HG02852 (cell line): ENCODE data around the gene YBX3.

Source experiments
- ATAC-seq: cut with Tn5 transposase; IDR thresholded peaks from one replicate; pipeline ENCODE4 v1.9.1; 2021; ENCODE audit warnings: mild to moderate bottlenecking, moderate library complexity; ENCODE audit not compliant: unreplicated experiment

Gene YBX3

DNA sequence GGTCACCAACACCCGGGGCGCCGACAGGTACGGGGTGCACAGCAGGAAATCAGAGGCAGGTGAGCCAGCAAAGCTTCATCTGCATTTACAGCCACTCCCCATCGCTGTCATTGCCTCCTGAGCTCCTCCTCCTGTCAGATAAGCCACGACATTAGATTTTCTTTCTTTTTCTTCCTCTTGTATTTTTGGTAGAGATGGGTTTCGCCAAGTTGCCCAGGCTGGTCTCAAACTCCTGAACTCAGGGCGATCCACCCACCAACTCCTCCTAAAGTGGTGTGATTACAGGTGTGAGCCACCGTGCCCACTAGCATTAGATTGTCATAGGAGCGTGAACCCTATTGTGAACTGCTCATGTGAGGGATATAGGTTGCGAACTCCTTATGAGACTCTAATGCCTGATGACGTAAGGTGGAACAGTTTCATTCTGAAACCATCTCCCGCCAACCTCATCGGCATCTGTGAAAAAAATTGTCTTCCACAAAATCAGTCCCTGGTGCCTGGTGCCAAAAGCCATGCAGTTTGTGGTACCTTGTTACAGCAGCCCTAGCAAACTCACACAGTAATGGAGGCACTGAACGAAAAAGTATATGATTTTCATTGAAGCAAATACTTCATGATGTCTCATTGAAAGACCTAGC, 50.8 kb downstream of the YBX3 start:
- ATAC-seq = no peak

DNA sequence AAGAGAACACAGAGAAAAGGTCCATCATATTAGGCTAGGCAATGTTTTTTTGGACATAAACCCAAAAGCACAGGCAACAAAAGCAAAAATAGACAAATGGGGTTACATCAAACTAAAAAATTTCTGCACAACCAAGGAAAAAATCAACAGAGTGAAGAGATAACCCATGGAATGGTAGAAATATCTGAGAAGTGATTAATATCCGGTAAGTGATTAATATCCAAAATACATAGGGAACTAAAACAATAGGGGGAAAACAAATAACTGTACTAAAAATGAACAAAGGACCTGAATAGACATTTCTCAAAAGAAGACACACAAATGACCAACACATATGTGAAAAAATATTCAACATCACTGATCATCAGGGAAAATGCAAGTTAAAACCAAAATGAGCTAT, 53.6 kb downstream of the YBX3 start:
- ATAC-seq = no peak

DNA sequence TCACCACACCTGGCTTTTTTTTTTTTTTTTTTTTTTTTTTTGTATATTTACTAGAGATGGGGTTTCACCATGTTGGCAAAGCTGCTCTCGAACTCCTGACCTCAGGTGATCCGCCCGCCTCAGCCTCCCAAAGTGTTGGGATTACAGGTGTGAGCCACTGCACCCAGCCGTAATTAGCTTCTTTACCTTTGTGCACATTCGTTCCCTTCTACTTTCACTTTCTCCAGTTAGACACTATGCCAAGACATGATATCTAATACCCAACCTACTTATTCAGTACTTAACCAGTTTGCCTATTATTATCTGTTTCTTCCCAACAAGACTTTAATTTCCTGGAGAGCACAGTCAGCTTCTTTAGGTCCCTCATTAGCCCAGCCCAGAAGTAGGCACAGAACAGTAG, 54.6 kb downstream of the YBX3 start:
- no peak for ATAC-seq

DNA sequence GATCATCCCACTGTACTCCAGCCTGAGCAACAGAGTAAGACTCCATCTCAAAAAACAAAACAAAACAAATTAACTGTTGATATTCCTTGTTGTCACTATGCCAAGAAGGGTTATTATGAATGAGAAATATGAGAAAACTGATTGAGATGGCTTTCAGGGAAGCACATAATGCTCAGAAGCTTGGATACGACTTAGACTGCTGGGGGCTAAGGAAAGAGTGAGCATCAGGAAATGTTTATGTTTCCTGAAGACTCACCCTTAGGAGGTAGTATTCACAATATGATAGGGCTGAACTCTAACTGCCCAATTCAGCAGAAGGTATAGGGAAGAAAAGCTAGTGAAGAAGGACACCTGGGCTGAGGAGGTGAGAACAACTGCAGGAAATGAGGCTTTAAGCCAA, 55.5 kb downstream of the YBX3 start:
- no peak for ATAC-seq

DNA sequence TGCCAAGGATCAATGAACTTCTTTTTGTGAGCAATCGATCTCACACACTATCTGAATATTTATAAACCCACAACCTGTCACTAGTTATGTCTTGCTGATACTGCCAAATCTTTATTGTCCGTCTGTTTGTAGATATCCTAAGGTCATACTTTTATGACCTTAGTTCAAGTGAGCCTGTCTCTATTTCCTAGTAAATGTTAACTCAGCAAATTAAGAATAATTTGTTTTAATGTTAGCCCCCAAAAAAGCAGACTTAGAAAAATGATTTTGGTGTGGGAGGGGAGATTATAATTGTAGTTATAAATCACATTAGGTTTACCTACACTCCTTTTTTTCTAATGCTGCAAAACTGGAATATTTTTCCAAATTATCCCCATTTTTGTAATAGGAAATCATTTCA, 58.6 kb downstream of the YBX3 start:
- no peak for ATAC-seq

DNA sequence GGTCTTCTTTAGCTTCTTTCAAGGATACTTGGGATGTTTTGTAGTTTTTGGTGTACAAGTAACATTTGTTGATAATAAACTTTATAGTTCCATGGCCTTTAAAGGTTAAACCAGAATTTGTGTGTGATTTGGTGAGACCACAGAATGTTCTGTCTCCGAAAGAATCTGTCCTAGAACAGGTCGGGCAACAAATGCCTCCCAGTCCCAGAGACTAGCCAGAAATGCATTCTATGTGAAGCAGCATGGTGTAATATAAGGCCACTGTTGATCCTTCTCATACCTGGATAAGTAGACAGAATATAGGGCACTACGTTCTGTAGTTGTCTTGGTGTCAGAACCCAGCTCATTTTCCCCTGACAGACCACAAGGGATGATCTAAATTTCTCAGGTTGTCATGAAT, 59.3 kb downstream of the YBX3 start:
- no peak for ATAC-seq

DNA sequence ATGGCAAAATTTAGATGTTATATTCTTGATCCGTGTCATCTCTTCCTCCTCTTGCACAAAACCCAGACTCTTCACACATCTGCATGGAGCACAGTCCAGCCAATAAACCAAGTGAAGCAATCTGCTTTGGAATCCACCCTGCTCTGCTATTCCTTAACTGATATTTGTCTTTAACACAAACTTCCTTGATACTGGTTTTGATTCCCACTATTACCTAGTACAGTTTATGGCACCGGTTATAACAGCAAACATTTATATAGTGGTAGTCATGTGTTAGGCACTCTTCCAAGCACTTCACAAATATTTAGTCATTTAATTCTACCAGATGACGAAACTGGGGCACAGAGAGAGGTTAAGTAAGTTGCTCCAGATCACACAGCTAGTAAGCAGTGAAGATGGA, 61.8 kb downstream of the YBX3 start:
- ATAC-seq = no peak

DNA sequence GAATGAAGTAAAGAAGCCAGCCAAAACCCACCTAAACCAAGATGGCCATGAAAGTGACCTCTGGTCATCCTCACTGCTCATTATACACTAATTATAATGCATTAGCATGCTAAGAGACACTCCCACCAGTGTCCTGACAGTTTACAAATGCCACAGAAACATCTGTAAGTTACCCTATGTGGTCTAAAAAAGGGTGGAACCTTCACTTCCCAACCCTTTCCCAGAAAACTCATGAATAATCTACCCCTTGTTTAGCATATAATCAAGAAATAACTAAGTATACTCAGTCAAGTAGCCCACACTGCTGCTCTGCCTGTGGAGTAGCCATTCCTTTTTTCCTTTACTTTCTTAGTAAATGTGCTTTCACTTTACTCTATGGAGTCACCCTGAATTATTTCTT, 69.1 kb downstream of the YBX3 start:
- ATAC-seq = no peak

DNA sequence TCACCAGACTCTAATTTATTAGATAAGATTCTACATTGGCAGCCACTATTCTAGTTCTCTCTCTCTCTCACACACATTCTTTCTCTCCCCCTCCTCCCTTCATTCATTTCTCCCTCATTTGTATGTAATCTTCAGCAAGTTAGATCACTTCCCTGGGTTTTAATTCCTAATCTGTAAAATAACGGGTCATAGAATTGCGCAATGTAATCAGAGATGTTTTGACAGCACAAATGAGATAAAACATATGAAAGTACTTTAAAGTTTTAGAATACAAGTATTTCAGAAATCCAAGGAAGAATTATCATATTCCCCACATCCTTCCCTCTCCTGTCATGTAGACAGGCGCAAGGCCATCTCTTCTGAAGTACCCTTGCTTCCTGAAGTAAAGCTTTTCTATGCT, 70.9 kb downstream of the YBX3 start:
- ATAC-seq = no peak
